ENCODE results near the gene SERPINA5. TPM values are rescaled to one million over a fixed set of nuclear protein-coding genes. Genes with fewer than 3 reads are reported as not detected.

SERPINA5 gene
- polyA plus RNA-seq, 1 of the 3 experiments (the other 2 are of a cell fraction), result 0.08 TPM

GRCh38 chr14:94632305-94632590, 51.0 kb downstream of the SERPINA5 start:
- no peak overlapping the region for H2AFZ ChIP-seq (ENCODE audit: low read depth)
- no peak overlapping the region for H3K27ac ChIP-seq (ENCODE audit: low read depth in 2 of 2, low read length in 1 of 2)
- H3K4me2 ChIP-seq, result no peak overlapping the region
- H3K79me2 ChIP-seq (ENCODE audit: insufficient read depth), result no peaks in the 10 kb centered on the region
- WGBS (ENCODE audit: low lambda C conversion rate), result 20% methylated on average over 4 of the region's 4 CpGs
- H3K36me3 ChIP-seq (replicated peaks in 1 of 2; ENCODE audit: control insufficient read depth in 1 of 2, insufficient read depth in 2 of 2, low read length in 1 of 2), result no peaks in the 10 kb centered on the region
- H3K4me1 ChIP-seq (ENCODE audit: control insufficient read depth in 1 of 2, insufficient read depth in 2 of 2, low read depth in 1 of 2, low read length in 1 of 2), result no peaks in the 10 kb centered on the region
- POLR2A ChIA-PET, result no interaction called here
- no peak for DNase-seq
- CTCF ChIA-PET, result interaction anchor here (1.1 kb wide), 1 partner anchor 9 kb away, joined by 3 read pairs; no protein-coding TSS in a partner anchor
- H3K4me3 ChIP-seq (ENCODE audit: low read depth in 2 of 2, low read length in 1 of 2), result no peak overlapping the region
- H3K9me2 ChIP-seq, result no peaks in the 10 kb centered on the region
- no peak overlapping the region for H3K9ac ChIP-seq
- TF ChIP-seq CTCF (IDR thresholded peaks at IDR 0.05) (no peak), CHD2 (IDR thresholded peaks at IDR 0.05; ENCODE audit: low read length, partially characterized antibody) (no peak), MXI1 (IDR thresholded peaks at IDR 0.05; ENCODE audit: low read depth, low read length) (no peak), TAF1 (IDR thresholded peaks at IDR 0.05; ENCODE audit: borderline replicate concordance, low read depth, low read length) (no peak), RXRA (IDR thresholded peaks at IDR 0.05; ENCODE audit: borderline replicate concordance, low read depth) (no peak), GATA2 (CRISPR knock-in tag; IDR thresholded peaks at IDR 0.05) (no peak), GABPA (IDR thresholded peaks at IDR 0.05; ENCODE audit: low read depth) (no peak), RAD21 (IDR thresholded peaks at IDR 0.05; ENCODE audit: low read length) (no peak), RCOR1 (IDR thresholded peaks at IDR 0.05; ENCODE audit: low read length) (no peak), TCF12 (IDR thresholded peaks at IDR 0.05) (no peak), NRF1 (IDR thresholded peaks at IDR 0.05; ENCODE audit: low read depth, low read length) (no peak), SIN3A (IDR thresholded peaks at IDR 0.05; ENCODE audit: borderline replicate concordance, low read depth, low read length) (no peak), NFIC (IDR thresholded peaks at IDR 0.05; ENCODE audit: borderline replicate concordance) (no peak), JUND (IDR thresholded peaks at IDR 0.05) (no peak), TEAD4 (IDR thresholded peaks at IDR 0.05; ENCODE audit: borderline replicate concordance, insufficient read depth) (no peak)
- TF ChIP-seq, protein P1, sequence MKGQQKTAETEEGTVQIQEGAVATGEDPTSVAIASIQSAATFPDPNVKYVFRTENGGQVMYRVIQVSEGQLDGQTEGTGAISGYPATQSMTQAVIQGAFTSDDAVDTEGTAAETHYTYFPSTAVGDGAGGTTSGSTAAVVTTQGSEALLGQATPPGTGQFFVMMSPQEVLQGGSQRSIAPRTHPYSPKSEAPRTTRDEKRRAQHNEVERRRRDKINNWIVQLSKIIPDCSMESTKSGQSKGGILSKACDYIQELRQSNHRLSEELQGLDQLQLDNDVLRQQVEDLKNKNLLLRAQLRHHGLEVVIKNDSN (IDR thresholded peaks at IDR 0.05; ENCODE audit: borderline replicate concordance, low read depth), result no peak
- TF ChIP-seq, protein P2, sequence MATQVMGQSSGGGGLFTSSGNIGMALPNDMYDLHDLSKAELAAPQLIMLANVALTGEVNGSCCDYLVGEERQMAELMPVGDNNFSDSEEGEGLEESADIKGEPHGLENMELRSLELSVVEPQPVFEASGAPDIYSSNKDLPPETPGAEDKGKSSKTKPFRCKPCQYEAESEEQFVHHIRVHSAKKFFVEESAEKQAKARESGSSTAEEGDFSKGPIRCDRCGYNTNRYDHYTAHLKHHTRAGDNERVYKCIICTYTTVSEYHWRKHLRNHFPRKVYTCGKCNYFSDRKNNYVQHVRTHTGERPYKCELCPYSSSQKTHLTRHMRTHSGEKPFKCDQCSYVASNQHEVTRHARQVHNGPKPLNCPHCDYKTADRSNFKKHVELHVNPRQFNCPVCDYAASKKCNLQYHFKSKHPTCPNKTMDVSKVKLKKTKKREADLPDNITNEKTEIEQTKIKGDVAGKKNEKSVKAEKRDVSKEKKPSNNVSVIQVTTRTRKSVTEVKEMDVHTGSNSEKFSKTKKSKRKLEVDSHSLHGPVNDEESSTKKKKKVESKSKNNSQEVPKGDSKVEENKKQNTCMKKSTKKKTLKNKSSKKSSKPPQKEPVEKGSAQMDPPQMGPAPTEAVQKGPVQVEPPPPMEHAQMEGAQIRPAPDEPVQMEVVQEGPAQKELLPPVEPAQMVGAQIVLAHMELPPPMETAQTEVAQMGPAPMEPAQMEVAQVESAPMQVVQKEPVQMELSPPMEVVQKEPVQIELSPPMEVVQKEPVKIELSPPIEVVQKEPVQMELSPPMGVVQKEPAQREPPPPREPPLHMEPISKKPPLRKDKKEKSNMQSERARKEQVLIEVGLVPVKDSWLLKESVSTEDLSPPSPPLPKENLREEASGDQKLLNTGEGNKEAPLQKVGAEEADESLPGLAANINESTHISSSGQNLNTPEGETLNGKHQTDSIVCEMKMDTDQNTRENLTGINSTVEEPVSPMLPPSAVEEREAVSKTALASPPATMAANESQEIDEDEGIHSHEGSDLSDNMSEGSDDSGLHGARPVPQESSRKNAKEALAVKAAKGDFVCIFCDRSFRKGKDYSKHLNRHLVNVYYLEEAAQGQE (IDR thresholded peaks at IDR 0.05; ENCODE audit: low read depth, low read length), result no peak
- TF ChIP-seq, protein P3, sequence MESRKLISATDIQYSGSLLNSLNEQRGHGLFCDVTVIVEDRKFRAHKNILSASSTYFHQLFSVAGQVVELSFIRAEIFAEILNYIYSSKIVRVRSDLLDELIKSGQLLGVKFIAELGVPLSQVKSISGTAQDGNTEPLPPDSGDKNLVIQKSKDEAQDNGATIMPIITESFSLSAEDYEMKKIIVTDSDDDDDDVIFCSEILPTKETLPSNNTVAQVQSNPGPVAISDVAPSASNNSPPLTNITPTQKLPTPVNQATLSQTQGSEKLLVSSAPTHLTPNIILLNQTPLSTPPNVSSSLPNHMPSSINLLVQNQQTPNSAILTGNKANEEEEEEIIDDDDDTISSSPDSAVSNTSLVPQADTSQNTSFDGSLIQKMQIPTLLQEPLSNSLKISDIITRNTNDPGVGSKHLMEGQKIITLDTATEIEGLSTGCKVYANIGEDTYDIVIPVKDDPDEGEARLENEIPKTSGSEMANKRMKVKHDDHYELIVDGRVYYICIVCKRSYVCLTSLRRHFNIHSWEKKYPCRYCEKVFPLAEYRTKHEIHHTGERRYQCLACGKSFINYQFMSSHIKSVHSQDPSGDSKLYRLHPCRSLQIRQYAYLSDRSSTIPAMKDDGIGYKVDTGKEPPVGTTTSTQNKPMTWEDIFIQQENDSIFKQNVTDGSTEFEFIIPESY (IDR thresholded peaks at IDR 0.05; ENCODE audit: borderline replicate concordance, low read depth), result no peak
- TF ChIP-seq, protein P4, sequence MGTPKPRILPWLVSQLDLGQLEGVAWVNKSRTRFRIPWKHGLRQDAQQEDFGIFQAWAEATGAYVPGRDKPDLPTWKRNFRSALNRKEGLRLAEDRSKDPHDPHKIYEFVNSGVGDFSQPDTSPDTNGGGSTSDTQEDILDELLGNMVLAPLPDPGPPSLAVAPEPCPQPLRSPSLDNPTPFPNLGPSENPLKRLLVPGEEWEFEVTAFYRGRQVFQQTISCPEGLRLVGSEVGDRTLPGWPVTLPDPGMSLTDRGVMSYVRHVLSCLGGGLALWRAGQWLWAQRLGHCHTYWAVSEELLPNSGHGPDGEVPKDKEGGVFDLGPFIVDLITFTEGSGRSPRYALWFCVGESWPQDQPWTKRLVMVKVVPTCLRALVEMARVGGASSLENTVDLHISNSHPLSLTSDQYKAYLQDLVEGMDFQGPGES (IDR thresholded peaks at IDR 0.05; ENCODE audit: low read depth, low read length), result no peak
- H4K20me1 ChIP-seq (ENCODE audit: insufficient read depth), result no peaks in the 10 kb centered on the region
- H3F3A ChIP-seq (replicated peaks; ENCODE audit: insufficient read depth), result no peaks in the 10 kb centered on the region
- H3K27me3 ChIP-seq (ENCODE audit: insufficient read depth), result no peaks in the 10 kb centered on the region; the same call in 1 of the 2 replicates
- H3K9me3 ChIP-seq, result no peaks in the 10 kb centered on the region

Data from SK-N-SH (cell line).